Activated CD4-positive, alpha-beta T cell treated with anti-CD3 and anti-CD28 coated beads, Interleukin-2, amount 10 ng/mL, durations not matched to agents 7 days and 5 days (primary cell): ENCODE measurements around the gene SND1. TPM values are rescaled to one million over a fixed set of nuclear protein-coding genes. Genes with fewer than 3 reads are reported as not detected.
"Not testable (repeated sequence)": the region's sequence is repeated elsewhere in the genome, so short reads cannot be mapped to it uniquely, and the experiment has no call there.

Experiments
- CTCF ChIA-PET: fragments of 350-600 bp; sonication (Branson Sonifier 250); formaldehyde crosslinking; loops from one replicate; lab custom pipeline; 2021; ENCODE audit warnings: antibody characterized with exemption; lab: Charles Lee
- POLR2A ChIA-PET: fragments of 350-600 bp; sonication (Branson Sonifier 250); formaldehyde crosslinking; loops from one replicate; lab custom pipeline; 2021; ENCODE audit warnings: antibody characterized with exemption; lab: Charles Lee
- DNase-seq: peaks from one replicate; pipeline ENCODE4 v3.0.0-alpha.2; 2020
- H3K27ac Mint-ChIP-seq: one replicate; pipeline ENCODE4 v1.8.0; 2021; ENCODE audit warnings: mild to moderate bottlenecking, moderate library complexity, mixed read lengths
- H3K27me3 Mint-ChIP-seq: one replicate; pipeline ENCODE4 v1.8.0; 2021; ENCODE audit warnings: mixed read lengths
- H3K36me3 Mint-ChIP-seq: one replicate; pipeline ENCODE4 v1.8.0; 2021; ENCODE audit warnings: low read depth, mixed read lengths
- H3K4me1 Mint-ChIP-seq: one replicate; pipeline ENCODE4 v1.8.0; 2021; ENCODE audit warnings: mixed read lengths
- H3K4me3 Mint-ChIP-seq: one replicate; pipeline ENCODE4 v1.8.0; 2021; ENCODE audit warnings: mild to moderate bottlenecking, moderate library complexity, mixed read lengths
- H3K9me3 Mint-ChIP-seq: one replicate; pipeline ENCODE4 v1.8.0; 2021; ENCODE audit warnings: mixed read lengths
- total RNA-seq, 2 experiments: library from RNA; stranded (reverse); gene quantifications; one replicate each; pipeline ENCODE4 v1.2.3, GENCODE V29; 2021

SND1 gene
- total RNA-seq, 2 experiments from 2014 or later: 141 to 163 TPM

DNA sequence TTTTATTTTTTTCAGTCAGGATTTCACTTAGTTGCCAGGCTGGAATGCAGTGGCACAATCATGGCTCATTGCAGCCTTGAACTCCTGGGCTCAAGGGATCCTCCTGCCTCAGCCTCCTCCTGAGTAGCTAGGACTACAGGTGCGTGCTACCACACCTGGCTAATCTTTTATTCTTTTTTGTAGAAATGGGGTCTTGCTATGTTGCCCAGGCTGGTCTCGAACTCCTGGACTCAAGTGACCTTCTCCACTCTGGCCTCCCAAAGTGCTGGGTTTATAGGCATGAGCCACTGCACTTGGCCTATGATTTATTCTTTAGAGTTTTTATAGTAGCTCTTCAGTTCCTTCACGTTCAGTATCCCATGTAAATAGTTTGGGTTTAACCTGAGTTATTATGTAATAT lies 5.5 kb downstream of the SND1 start:
- Mint-ChIP-seq H3K4me3 (no peak overlapping the region), H3K27ac (no peak overlapping the region), H3K4me1 (peaks cover 55% of the 10 kb centered on the region), H3K27me3 (no peaks in the 10 kb centered on the region), H3K36me3 (peaks cover 49% of the 10 kb centered on the region), H3K9me3 (no peaks in the 10 kb centered on the region)
- ChIA-PET CTCF (interaction anchor here (2.1 kb wide), 1 partner anchor 9 kb away, joined by 7 read pairs; no protein-coding TSS in a partner anchor), POLR2A (no interaction called here)
- no peak for DNase-seq

DNA sequence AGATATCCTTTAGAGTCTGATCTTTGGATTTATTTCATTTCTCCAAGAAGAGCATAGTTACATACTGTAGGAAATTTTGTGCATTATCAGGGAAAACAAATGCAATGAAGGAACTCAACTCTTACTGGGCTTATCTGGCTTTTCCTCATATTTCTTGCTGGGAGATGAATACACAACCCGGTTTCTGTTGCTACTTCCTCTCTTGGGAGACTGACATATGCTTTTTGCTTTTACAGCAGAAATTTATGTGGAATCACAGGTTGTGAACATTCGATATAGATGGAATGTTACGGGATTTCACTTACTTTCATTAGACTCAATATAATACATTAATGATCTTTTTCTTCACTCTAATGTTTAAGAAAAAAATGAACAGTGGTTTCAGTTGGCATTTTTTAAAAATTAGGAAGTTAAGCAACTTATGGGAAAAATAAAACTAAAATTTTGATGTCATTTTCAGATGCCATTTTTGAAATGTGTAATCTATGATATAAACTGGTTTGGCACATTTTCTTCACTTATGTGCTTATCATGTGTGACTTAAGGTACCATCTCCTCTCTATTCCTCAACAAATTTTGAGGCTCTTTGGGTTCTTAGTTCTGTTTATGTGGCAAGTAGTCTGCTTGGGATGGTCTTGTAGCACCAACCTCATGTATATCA lies 7.1 kb downstream of the SND1 start:
- DNase-seq: no peak
- Mint-ChIP-seq H3K9me3 (no peaks in the 10 kb centered on the region), H3K4me3 (no peak overlapping the region), H3K27ac (no peak overlapping the region), H3K27me3 (no peaks in the 10 kb centered on the region), H3K36me3 (peaks cover 48% of the 10 kb centered on the region), H3K4me1 (peaks cover 46% of the 10 kb centered on the region)
- POLR2A ChIA-PET: no interaction called here
- CTCF ChIA-PET: no interaction called here

DNA sequence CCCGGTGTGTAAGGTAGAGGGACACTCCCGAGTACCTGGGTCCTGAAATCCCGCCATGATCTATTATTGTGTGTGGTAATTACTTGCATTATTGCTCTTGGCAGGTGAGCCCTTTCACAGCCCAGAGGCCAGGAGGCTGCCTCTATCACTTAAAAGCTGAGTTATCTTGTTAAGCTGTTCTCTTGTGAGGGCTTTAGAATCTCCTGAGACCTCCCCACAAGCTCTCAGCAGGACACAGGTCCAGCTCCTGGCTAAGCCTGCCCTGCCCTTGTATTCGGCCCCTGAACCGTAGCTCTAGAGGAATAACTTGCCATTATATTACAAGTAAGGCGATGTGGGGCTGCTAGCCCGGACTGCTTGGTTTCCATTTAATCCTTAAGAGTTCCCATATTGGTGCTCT lies 13.9 kb downstream of the SND1 start:
- Mint-ChIP-seq H3K27me3 (no peaks in the 10 kb centered on the region), H3K27ac (no peak overlapping the region), H3K4me3 (no peak overlapping the region), H3K4me1 (peaks cover 32% of the 10 kb centered on the region), H3K9me3 (no peaks in the 10 kb centered on the region), H3K36me3 (peaks cover 28% of the 10 kb centered on the region)
- CTCF ChIA-PET: interaction anchor here (0.6 to 1.7 kb wide), 2 partner anchors 9 to 155 kb away, joined by 3 to 7 read pairs; no protein-coding TSS in a partner anchor
- POLR2A ChIA-PET: no interaction called here
- no peak for DNase-seq

DNA sequence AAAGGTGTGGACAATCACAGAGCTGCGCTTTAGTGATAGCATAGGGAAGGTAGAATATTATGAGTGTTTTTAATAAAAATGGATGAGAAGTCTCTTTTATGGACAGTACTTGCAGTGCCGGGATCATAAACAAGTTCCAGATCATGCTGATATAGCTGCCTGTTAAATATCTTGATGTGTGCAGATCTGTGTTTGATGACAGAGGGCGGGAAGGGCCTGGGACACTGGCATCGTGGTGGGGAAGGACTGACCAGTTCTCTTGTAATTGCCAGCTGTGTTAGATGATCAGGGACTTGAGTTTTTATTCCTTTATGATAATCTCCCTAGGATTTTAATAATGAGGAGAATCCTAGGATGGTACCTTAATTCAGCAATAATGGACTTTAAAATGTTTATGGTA lies 14.6 kb downstream of the SND1 start:
- POLR2A ChIA-PET: interaction anchor here (0.5 kb wide), 1 partner anchor 554 kb away, joined by 3 read pairs; no protein-coding TSS in a partner anchor
- Mint-ChIP-seq H3K4me1 (peaks cover 32% of the 10 kb centered on the region), H3K4me3 (no peak overlapping the region), H3K36me3 (peaks cover 26% of the 10 kb centered on the region), H3K9me3 (no peaks in the 10 kb centered on the region), H3K27ac (no peak overlapping the region), H3K27me3 (no peaks in the 10 kb centered on the region)
- CTCF ChIA-PET: interaction anchor here (0.6 to 1.7 kb wide), 2 partner anchors 10 to 154 kb away, joined by 3 to 7 read pairs; no protein-coding TSS in a partner anchor
- DNase-seq: no peak

DNA sequence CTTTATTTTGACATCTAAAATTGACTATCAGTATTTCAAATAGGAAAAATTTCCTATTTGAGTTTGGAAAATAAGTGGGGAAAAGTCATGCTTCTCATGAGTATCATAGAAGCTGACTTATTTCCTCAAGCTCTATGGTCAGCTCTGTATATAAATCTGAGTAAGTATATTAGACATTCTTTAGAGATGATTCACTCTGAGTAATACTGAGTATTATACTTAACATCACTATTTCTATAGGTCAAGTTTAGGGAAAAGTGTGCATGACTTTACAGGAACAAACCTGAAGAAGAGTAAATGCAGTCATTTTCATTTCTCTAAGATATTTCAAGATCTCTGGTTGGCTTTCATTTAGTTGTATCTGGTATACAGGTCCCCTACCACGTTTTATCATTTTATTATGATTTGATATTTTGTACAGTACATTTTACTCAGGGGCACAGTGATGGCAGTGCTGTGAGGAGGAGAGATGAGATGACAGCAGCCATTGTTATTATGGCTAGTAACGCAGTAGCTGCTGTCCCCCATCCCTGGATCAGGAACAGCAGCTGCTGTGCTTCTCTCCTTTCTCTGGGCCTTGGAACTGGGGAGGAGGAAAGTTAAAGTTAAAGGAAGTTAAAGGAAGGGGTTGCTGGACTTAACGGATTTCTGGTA lies 15.2 kb downstream of the SND1 start:
- no peaks in the 10 kb centered on the region for H3K27me3 Mint-ChIP-seq
- POLR2A ChIA-PET: no interaction called here
- H3K4me1 Mint-ChIP-seq: peaks cover 30% of the 10 kb centered on the region

DNA sequence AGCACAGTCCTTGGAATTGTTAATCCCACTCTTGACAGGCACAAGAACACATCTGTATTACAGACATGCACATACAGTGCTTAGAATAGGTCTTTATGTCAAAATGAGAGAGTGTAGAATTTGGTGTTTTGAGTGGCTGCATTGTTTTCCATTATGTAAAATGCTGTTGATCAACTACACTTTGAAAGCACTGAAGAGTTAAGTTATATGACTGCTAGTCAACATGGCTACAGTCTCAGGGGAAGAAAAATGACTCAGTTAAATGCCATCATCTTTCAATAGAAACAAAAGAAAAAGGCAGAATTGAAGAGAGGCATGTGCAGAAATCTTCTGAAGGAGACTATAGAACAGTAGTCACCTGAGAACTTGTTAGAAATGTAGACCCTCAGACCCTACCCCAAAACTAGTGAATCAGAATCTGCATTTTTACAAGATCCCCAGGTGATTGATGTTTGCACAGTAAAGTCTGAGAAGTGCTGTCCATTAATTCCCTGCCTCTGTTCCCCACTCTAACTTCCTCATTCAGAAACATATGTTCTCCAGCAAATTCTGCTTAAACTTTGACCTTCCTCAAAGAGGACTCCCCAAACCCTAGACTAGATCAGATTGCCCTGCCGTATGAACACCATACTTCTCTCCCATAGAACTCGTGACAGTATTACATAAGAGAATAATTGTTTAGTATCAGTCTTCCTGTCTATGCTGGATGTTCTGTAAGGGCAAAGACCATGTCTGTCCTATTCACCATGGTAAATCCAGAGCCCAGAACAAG lies 16.0 kb downstream of the SND1 start:
- H3K36me3 Mint-ChIP-seq: peaks cover 32% of the 10 kb centered on the region
- H3K27me3 Mint-ChIP-seq: no peaks in the 10 kb centered on the region
- H3K27ac Mint-ChIP-seq: no peak overlapping the region
- DNase-seq: no peak
- ChIA-PET CTCF (no interaction called here), POLR2A (no interaction called here)
- peaks cover 29% of the 10 kb centered on the region for H3K4me1 Mint-ChIP-seq
- no peak overlapping the region for H3K4me3 Mint-ChIP-seq
- no peaks in the 10 kb centered on the region for H3K9me3 Mint-ChIP-seq

More for the DNA sequence above, 15.2 kb downstream of the SND1 start:
- no peaks in the 10 kb centered on the region for H3K9me3 Mint-ChIP-seq
- CTCF ChIA-PET: interaction anchor here (1.7 kb wide), 1 partner anchor 11 kb away, joined by 7 read pairs; no protein-coding TSS in a partner anchor
- H3K27ac Mint-ChIP-seq: no peak overlapping the region
- H3K36me3 Mint-ChIP-seq: peaks cover 29% of the 10 kb centered on the region
- no peak overlapping the region for H3K4me3 Mint-ChIP-seq
- no peak for DNase-seq

DNA sequence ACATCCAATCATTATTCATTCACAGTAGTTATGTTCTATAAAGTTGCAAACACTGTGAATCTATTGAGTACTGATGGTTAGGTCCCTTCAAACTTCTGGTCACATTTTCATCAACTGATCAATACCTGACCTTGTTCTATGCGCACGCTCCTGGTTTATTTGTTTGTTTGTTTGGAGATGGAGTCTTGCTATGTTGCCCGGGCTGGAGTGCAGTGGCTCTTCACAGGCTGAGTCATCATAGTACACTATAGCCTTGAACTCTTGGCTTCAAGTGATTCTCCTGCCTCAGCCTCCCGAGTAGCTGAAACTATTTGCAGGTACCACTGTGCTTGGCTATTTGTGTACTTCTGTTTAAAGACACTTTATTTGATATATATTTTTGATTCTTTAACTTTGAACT lies 19.3 kb downstream of the SND1 start:
- no peaks in the 10 kb centered on the region for H3K9me3 Mint-ChIP-seq
- H3K4me1 Mint-ChIP-seq: peaks cover 15% of the 10 kb centered on the region
- H3K27me3 Mint-ChIP-seq: no peaks in the 10 kb centered on the region
- no peak overlapping the region for H3K27ac Mint-ChIP-seq
- ChIA-PET POLR2A (no interaction called here), CTCF (interaction anchor here (0.7 kb wide), 1 partner anchor 176 kb away, joined by 3 read pairs; no protein-coding TSS in a partner anchor)
- DNase-seq: no peak
- H3K36me3 Mint-ChIP-seq: peaks cover 40% of the 10 kb centered on the region
- H3K4me3 Mint-ChIP-seq: no peak overlapping the region

DNA sequence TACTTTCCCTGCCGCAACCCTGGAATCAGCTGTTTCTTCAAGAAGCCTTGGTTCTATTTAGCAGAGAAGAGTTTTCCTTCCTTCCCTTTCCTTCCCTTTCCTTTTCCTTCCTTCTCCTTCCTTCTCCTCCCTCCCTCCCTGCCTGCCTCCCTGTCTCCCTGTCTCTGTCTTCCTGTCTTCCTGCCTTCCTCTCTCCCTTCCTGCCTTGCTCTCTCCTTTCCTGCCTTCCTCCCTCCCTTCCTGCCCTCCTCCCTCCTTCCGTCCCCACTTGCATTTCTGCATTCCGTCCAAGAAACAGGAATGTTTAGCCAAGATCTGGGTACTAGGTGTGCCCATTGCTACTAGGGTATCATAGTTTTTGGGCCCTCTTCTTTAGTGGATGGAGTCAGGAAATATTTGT lies 21.9 kb downstream of the SND1 start:
- H3K27me3 Mint-ChIP-seq: no peaks in the 10 kb centered on the region
- peaks cover 61% of the 10 kb centered on the region for H3K36me3 Mint-ChIP-seq
- peaks cover 8% of the 10 kb centered on the region for H3K9me3 Mint-ChIP-seq
- ChIA-PET POLR2A (no interaction called here), CTCF (interaction anchor here (0.9 kb wide), 1 partner anchor 82 kb away, joined by 3 read pairs; no protein-coding TSS in a partner anchor)
- no peak overlapping the region for H3K27ac Mint-ChIP-seq
- peaks cover 12% of the 10 kb centered on the region for H3K4me1 Mint-ChIP-seq
- no peak overlapping the region for H3K4me3 Mint-ChIP-seq
- DNase-seq: no peak

DNA sequence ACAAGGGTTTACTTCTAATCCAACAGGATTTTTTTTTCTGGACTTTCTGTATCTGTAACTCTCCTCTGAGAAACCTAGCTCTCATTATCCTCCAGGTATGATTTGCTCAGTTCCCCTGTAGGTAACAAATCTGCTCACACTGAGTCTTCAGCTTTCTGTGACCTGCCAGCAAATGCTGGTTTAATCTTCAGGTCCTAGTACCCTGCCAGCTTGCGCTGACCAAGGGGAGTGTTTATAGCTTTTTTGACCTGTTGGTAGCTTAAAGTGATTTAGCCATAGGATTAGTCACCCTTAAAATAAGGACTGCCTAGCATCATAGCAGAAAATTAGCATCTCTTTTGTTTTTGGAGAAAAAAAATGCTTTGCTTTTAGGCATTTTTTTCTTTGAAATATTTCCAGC lies 22.4 kb downstream of the SND1 start:
- H3K9me3 Mint-ChIP-seq: peaks cover 10% of the 10 kb centered on the region
- H3K27ac Mint-ChIP-seq: no peak overlapping the region
- POLR2A ChIA-PET: no interaction called here
- peaks cover 12% of the 10 kb centered on the region for H3K4me1 Mint-ChIP-seq
- no peak for DNase-seq
- H3K4me3 Mint-ChIP-seq: no peak overlapping the region
- CTCF ChIA-PET: interaction anchor here (0.9 to 1.6 kb wide), 2 partner anchors 57 to 82 kb away, joined by 3 read pairs; no protein-coding TSS in a partner anchor
- H3K27me3 Mint-ChIP-seq: no peaks in the 10 kb centered on the region
- peaks cover 62% of the 10 kb centered on the region for H3K36me3 Mint-ChIP-seq

DNA sequence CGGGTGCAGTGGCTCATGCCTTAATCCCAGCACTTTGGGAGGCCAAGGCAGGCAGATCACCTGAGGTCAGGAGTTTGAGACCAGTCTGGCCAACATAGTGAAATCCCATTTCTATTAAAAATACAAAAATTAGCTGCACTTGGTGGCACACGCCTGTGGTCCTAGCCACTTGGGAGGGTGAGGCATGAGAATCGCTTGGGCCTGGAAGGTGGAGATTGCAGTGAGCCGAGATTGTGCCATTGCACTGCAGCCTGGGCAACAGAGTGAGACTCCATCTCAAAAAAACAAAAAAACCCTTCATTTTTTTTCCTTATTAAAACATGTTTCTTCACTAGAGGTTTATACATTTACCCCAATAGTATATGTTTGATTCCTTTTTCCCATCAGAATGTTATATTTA lies 22.9 kb downstream of the SND1 start:
- CTCF ChIA-PET: interaction anchor here (0.9 to 1.6 kb wide), 2 partner anchors 56 to 81 kb away, joined by 3 read pairs; no protein-coding TSS in a partner anchor
- not testable (repeated sequence) for H3K4me3 Mint-ChIP-seq, DNase-seq

DNA sequence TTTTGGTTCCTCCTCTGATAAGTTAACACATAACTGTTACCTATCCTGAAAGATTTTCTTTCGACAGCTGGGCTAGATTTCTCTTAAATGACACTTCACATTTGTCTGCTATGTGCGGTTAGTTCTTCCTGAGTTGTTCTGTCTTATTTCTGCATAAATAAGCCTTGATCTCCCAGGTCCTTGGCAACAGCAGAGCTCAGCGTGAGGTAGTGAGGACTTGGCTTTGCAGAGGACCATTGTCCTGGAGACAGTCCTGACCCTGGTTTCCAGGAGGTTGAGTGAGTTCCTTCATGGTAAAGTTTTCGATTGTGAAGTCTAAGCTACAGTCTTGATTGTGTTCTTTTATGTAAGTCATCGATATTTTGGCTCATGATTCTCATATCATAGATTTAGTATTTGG lies 23.7 kb downstream of the SND1 start:
- Mint-ChIP-seq H3K27me3 (no peaks in the 10 kb centered on the region), H3K27ac (no peak overlapping the region), H3K4me3 (no peak overlapping the region), H3K36me3 (peaks cover 68% of the 10 kb centered on the region), H3K9me3 (peaks cover 21% of the 10 kb centered on the region), H3K4me1 (peaks cover 8% of the 10 kb centered on the region)
- ChIA-PET CTCF (interaction anchor here (1.6 kb wide), 1 partner anchor 56 kb away, joined by 3 read pairs; no protein-coding TSS in a partner anchor), POLR2A (no interaction called here)
- DNase-seq: no peak

More for the DNA sequence above, 22.9 kb downstream of the SND1 start:
- H3K27me3 Mint-ChIP-seq, H3K27ac Mint-ChIP-seq, POLR2A ChIA-PET, H3K4me1 Mint-ChIP-seq: not testable (repeated sequence)
- Mint-ChIP-seq H3K36me3 (peaks cover 63% of the 10 kb centered on the region), H3K9me3 (peaks cover 16% of the 10 kb centered on the region)

DNA sequence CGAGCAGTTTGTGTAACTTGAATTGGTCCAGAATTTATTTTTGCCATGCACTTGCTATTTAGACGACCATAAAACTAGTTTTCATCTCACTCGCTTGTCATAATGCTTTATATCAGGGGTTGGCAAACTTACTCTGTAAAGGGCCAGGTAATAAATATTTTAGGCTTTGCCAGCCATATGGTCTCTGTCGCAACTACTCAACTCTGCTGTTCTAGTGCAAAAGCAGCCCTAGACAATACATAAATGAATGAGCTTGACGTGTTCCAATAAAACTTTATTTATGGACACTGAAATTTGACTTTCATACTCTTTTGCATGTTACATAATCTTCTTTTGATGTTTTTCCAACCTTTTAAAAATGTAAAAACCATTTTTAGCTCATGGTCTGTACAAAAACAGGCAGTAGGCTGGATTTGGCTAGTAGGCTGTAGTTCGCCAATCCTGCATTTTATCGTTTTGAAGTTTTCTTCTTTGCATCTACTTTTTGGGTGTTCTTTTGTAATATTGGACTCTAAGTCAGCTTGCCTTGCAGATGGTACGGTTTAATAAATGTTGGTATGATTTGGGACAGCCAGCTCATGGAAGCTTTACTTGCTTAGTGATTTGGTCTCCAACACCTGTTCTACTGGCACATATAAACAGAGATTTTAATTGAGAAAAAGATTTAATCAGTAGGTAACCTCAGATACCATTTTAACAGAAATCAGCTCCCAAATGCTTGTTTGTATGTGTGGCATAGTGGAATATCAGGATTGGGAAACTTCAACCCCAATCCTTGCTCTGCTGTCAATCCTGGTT lies 25.6 kb downstream of the SND1 start:
- H3K9me3 Mint-ChIP-seq: peaks cover 24% of the 10 kb centered on the region
- DNase-seq: no peak
- H3K27me3 Mint-ChIP-seq: no peaks in the 10 kb centered on the region
- no peak overlapping the region for H3K4me3 Mint-ChIP-seq
- POLR2A ChIA-PET: no interaction called here
- no peak overlapping the region for H3K27ac Mint-ChIP-seq
- peaks cover 13% of the 10 kb centered on the region for H3K4me1 Mint-ChIP-seq
- CTCF ChIA-PET: interaction anchor here (0.9 to 1.6 kb wide), 2 partner anchors 9 to 10 kb away, joined by 3 to 4 read pairs; no protein-coding TSS in a partner anchor
- peaks cover 68% of the 10 kb centered on the region for H3K36me3 Mint-ChIP-seq
